Measurements from ENCODE around the gene RAB3A. TPM values are rescaled to one million over a fixed set of nuclear protein-coding genes. Genes with fewer than 3 reads are reported as not detected.

The RAB3A gene
- total and polyA plus RNA-seq, 9 of the 15 experiments (the other 6 are each of a cell fraction or from before 2014, with no cell fraction given) = 0.17 to 5.1 (median 0.90) TPM; not detected in 1

GRCh38 chr19:18152442-18152816 is 51.4 kb downstream of the RAB3A start (continued):
- TF ChIP-seq ZNF407 (IDR thresholded peaks at IDR 0.05; ENCODE audit: low read depth) = no peak
- TF ChIP-seq FOXA1 (IDR thresholded peaks at IDR 0.05; ENCODE audit: borderline replicate concordance) = no peak
- peak; percentile 34; the same call in 1 of the 2 replicates for TF ChIP-seq OTX1 (CRISPR knock-in tag; IDR thresholded peaks at IDR 0.05)
- TF ChIP-seq NR2C2 (CRISPR knock-in tag; IDR thresholded peaks at IDR 0.05) = 0 out of 2 replicates have a peak, but pooled peaks have one; percentile 61
- TF ChIP-seq NR2C2 (tag; IDR thresholded peaks at IDR 0.05) = peak; percentile 80
- TF ChIP-seq POLR3A (IDR thresholded peaks at IDR 0.05; ENCODE audit: borderline replicate concordance, extremely low read depth, insufficient read depth, insufficient read length) = no peak
- no peak for TF ChIP-seq RFX5 (IDR thresholded peaks at IDR 0.05; ENCODE audit: low read depth, low read length)
- TF ChIP-seq BDP1 (IDR thresholded peaks at IDR 0.05; ENCODE audit: insufficient read depth, insufficient read length) = no peak
- TF ChIP-seq MTF1 (CRISPR knock-in tag; IDR thresholded peaks at IDR 0.05; ENCODE audit: borderline replicate concordance) = no peak
- TF ChIP-seq, protein P1, sequence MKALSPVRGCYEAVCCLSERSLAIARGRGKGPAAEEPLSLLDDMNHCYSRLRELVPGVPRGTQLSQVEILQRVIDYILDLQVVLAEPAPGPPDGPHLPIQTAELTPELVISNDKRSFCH (CRISPR knock-in tag; IDR thresholded peaks at IDR 0.05) = no peak
- TF ChIP-seq, protein P1 (tag; IDR thresholded peaks at IDR 0.05) = no peak
- TF ChIP-seq CHCHD3 (CRISPR knock-in tag; IDR thresholded peaks at IDR 0.05) = no peak
- TF ChIP-seq GTF2E2 (tag; IDR thresholded peaks at IDR 0.05) = no peak
- TF ChIP-seq ZBTB34 (CRISPR knock-in tag; IDR thresholded peaks at IDR 0.05) = no peak
- no peak for TF ChIP-seq PTRF (tag; IDR thresholded peaks at IDR 0.05)
- no peak for TF ChIP-seq NR4A1 (CRISPR knock-in tag; IDR thresholded peaks at IDR 0.05)
- TF ChIP-seq NR4A1 (tag; IDR thresholded peaks at IDR 0.05) = no peak
- TF ChIP-seq FOXK1 (CRISPR knock-in tag; IDR thresholded peaks at IDR 0.05; ENCODE audit: borderline replicate concordance) = no peak
- TF ChIP-seq NUFIP1 (IDR thresholded peaks at IDR 0.05; ENCODE audit: partially characterized antibody) = no peak
- TF ChIP-seq PML (IDR thresholded peaks at IDR 0.05; ENCODE audit: low read length) = no peak
- TF ChIP-seq PRPF4 (IDR thresholded peaks at IDR 0.05; ENCODE audit: insufficient read depth, low read depth, low read length, poor library complexity, severe bottlenecking) = no peak
- TF ChIP-seq NR3C1 (CRISPR knock-in tag; IDR thresholded peaks at IDR 0.05) = no peak
